ENCODE measurements around the gene GLRA1.
"Not testable (repeated sequence)": the region's sequence is repeated elsewhere in the genome, so short reads cannot be mapped to it uniquely, and the experiment has no call there.

The GLRA1 gene

GRCh38 chr5:151885138-151885908 is 39.3 kb downstream of the GLRA1 start:
- no peak for DNase-seq (ENCODE audit: low read depth, low spot score)

- DNase-seq (ENCODE audit: low read depth, low spot score), result no peak
Measured at GRCh38 chr5:151881621-151882225, 42.9 kb downstream of the GLRA1 start.

- no peak for DNase-seq (ENCODE audit: low read depth, low spot score)
Measured at GRCh38 chr5:151880324-151880723, 44.3 kb downstream of the GLRA1 start.

GRCh38 chr5:151873701-151874100 is 51.0 kb downstream of the GLRA1 start:
- DNase-seq (ENCODE audit: low read depth, low spot score), result no peak

- DNase-seq (ENCODE audit: low read depth, low spot score), result no peak
Measured at GRCh38 chr5:151872701-151873100, 52.0 kb downstream of the GLRA1 start.

GRCh38 chr5:151870820-151871219 is 53.8 kb downstream of the GLRA1 start:
- no peak for DNase-seq (ENCODE audit: low read depth, low spot score)

- DNase-seq (ENCODE audit: low read depth, low spot score), result no peak
Measured at GRCh38 chr5:151870271-151870670, 54.4 kb downstream of the GLRA1 start.

GRCh38 chr5:151869843-151870242 is 54.8 kb downstream of the GLRA1 start:
- DNase-seq (ENCODE audit: low read depth, low spot score), result no peak

GRCh38 chr5:151868451-151868850 is 56.2 kb downstream of the GLRA1 start:
- no peak for DNase-seq (ENCODE audit: low read depth, low spot score)

GRCh38 chr5:151864061-151864748 is 60.4 kb downstream of the GLRA1 start:
- DNase-seq (ENCODE audit: low read depth, low spot score), result no peak

- no peak for DNase-seq (ENCODE audit: low read depth, low spot score)
Measured at GRCh38 chr5:151863566-151863965, 61.1 kb downstream of the GLRA1 start.

- no peak for DNase-seq (ENCODE audit: low read depth, low spot score)
Measured at GRCh38 chr5:151862811-151863472, 61.7 kb downstream of the GLRA1 start.

- DNase-seq (ENCODE audit: low read depth, low spot score), result not testable (repeated sequence)
Measured at GRCh38 chr5:151860867-151861266, 63.8 kb downstream of the GLRA1 start.

- no peak for DNase-seq (ENCODE audit: low read depth, low spot score)
Measured at GRCh38 chr5:151856861-151857260, 67.8 kb downstream of the GLRA1 start.

GRCh38 chr5:151855701-151856100 is 69.0 kb downstream of the GLRA1 start:
- no peak for DNase-seq (ENCODE audit: low read depth, low spot score)

- no peak for DNase-seq (ENCODE audit: low read depth, low spot score)
Measured at GRCh38 chr5:151847871-151848270, 76.8 kb downstream of the GLRA1 start.

- no peak for DNase-seq (ENCODE audit: low read depth, low spot score)
Measured at GRCh38 chr5:151846765-151847164, 77.9 kb downstream of the GLRA1 start.

GRCh38 chr5:151832843-151833242 is 91.8 kb downstream of the GLRA1 start:
- DNase-seq (ENCODE audit: low read depth, low spot score), result not testable (repeated sequence)

GRCh38 chr5:151829370-151829769 is 95.3 kb downstream of the GLRA1 start:
- DNase-seq (ENCODE audit: low read depth, low spot score), result no peak

GRCh38 chr5:151825445-151825844 is 99.2 kb downstream of the GLRA1 start:
- no peak for DNase-seq (ENCODE audit: low read depth, low spot score)

- DNase-seq (ENCODE audit: low read depth, low spot score), result no peak
Measured at GRCh38 chr5:151822141-151822540, 102.5 kb downstream of the GLRA1 start.

- no peak for DNase-seq (ENCODE audit: low read depth, low spot score)
Measured at GRCh38 chr5:151820903-151821302, 103.7 kb downstream of the GLRA1 start.

Measured in activated CD4-positive, CD25-positive, alpha-beta regulatory T cell treated with anti-CD3 and anti-CD28 coated beads, Interleukin-2, amount 50 U/mL, for 16 hours (primary cell).